GM18519 (cell line): ENCODE results near the gene TIMM17A.

ENCODE experiments used
- ATAC-seq: cut with Tn5 transposase; IDR thresholded peaks from one replicate; pipeline ENCODE4 v1.9.1; 2021; ENCODE audit warnings: mild to moderate bottlenecking, moderate library complexity; ENCODE audit not compliant: unreplicated experiment, low FRiP score

TIMM17A gene

DNA sequence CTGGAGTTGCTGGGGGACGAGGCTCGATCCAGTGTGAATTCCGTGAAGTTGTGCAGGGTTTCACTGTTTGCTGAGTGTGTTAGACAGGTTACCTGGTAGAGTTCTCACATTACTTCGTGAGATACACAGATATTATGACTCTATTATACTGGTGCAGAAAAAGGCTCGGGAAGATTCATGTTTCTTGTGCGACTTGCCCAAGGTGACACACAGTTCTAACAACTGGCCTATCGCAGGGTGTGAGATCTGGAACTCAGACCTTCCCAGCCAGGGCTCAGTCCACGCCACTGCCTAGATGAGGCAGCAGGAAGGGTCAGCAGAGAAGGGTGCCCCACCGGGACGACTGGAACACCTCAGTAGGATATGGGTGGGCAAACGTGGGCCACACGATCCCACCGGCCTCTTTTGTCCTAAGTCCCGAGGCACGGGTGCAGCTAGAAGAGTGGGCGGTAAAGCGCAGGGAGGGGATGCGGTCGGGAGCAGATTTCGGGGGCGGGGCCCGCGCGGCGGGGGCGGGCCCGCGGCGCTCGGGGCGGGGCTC, 26.8 kb downstream of the TIMM17A start:
- no peak for ATAC-seq

DNA sequence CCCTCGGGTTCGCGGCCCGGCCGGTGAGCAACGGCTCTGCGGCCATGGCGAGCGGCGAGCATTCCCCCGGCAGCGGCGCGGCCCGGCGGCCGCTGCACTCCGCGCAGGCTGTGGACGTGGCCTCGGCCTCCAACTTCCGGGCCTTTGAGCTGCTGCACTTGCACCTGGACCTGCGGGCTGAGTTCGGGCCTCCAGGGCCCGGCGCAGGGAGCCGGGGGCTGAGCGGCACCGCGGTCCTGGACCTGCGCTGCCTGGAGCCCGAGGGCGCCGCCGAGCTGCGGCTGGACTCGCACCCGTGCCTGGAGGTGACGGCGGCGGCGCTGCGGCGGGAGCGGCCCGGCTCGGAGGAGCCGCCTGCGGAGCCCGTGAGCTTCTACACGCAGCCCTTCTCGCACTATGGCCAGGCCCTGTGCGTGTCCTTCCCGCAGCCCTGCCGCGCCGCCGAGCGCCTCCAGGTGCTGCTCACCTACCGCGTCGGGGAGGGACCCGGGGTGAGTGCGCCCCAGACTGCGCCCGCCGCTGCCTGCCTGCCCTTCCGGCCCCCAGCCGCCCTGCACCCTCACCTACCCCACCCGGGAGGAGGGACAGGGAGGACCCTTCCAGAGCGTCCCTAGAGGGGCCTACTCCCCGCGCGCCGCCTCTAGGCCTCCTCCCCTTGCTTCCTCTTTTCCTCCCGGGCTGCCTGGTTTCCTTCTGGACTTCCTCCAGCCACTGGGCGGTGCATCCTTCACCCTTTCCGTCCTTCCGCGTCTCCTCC, 27.5 kb downstream of the TIMM17A start, which contains the start of gene RNPEP:
Gene RNPEP (plus strand): TSS at position 26 of the 757 bp plus-strand sequence. CDS start 19 bp downstream, at position 45.
- peak; percentile 60 for ATAC-seq

- ATAC-seq = no peak
Measured at GRCh38 chr1:201983380-201983805, 28.1 kb downstream of the TIMM17A start.

GRCh38 chr1:201984446-201984845, 29.1 kb downstream of the TIMM17A start:
- ATAC-seq = no peak

DNA sequence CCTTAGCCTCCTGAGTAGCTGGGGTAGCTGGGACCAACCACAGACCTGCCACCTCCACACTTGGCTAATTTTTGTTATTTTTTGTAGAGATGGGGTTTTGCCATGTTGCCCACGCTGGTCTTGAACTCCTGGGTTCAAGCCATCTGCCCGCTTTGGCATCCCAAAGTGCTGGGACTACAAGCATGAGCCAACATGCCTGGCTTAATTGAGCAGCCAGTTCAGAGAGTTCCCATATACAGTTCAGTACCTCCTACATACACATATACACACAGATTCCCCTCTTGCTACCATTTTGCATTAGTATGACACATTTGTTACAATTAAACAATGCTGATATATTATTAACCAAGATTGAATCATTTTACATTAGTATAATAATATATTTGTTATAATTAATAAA, 30.1 kb downstream of the TIMM17A start:
- no peak for ATAC-seq

DNA sequence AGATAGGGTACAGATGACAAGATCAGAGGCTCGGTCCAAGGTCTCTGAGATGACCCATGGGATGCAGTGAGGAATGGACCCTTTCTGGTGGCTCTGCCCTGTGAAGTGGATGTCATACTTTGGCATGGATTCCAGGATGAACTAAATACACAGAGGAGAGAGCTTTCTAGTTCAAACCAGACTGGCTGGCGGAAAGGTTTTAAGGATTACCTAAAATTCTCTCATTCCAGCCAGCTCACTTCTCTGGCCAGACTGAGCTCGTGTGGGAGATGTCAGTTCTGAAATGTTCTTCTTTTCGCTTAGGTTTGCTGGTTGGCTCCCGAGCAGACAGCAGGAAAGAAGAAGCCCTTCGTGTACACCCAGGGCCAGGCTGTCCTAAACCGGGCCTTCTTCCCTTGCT, 33.3 kb downstream of the TIMM17A start:
- ATAC-seq = no peak

DNA sequence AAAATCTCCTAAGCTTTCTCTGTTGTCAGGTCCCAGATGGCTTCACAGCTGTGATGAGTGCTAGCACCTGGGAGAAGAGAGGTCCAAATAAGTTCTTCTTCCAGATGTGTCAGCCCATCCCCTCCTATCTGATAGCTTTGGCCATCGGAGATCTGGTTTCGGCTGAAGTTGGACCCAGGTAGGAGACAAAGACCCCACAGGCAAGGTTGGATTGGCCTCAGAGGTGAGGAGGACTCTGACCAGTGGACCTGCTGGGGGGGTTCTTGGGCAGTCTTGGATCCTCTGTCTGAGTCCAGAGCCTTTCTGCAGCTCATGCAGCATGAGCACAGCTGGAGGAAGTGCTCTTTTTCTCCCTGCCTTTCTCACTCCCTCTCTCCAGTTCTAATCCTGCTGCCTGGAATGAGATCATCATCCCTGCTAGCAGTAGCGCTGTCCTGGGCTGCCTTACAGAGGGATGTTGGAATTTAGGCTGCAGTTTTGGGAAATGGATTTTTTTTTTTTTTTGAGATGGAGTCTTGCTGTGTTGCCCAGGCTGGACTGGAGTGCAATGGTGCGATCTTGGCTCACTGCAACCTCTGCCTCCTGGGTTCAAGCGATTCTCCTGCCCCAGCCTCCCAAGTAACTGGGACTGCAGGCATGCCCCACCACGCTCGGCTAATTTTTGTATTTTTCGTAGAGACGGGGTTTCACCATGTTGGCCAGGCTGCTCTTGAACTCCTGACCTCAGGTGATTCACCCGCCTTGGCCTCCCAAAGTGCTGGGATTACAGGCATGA, 34.2 kb downstream of the TIMM17A start:
- no peak for ATAC-seq

- ATAC-seq = no peak
Measured at GRCh38 chr1:201990427-201990826, 35.1 kb downstream of the TIMM17A start.

DNA sequence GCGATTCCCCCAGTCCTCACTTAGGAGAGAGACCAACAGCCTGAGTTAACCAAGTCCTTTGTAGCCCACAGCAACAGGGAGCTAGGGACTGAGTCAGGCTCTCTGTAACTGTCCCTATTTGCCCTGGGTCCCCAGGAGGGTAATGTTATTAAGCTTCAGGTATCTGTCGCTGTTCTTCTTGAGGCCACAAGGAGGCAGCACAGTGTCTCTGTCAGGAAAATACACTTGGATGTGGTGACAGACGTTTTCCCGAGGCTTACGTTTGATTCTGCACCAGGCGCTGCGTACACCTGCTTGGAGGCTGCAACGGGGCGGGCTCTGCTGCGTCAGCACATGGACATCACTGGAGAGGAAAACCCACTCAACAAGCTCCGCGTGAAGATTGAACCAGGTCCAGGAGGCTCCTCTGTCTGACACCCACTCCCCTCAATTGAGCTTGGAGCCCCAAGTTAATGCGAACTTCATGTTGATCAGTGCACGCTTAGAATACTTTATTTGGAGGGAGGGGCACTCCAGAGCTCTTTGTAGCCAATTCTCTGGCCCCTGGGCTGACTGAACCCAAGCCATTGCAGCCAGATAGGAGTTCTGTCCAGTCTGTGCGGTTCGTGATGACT, 44.4 kb downstream of the TIMM17A start:
- no peak for ATAC-seq

DNA sequence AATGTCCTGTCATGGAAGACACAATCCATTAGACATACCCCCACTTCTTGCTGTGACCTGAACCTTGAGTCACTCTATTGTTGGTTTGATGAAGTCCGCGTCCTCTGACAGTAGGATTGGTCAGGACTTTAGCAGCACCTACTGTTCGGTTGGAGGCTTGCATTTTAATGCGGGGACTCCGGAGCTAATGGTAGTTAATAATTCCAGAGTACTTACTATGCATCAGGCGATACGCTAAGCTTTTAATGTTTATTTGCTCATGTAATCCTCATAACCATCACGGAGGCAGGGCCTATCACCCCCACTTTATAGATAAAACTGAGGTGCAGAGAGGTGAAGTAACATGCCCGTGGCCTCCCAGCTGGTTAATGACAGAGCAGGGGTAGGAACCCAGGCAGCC, 47.2 kb downstream of the TIMM17A start:
- ATAC-seq = no peak

- ATAC-seq = no peak
Measured at GRCh38 chr1:202004711-202005110, 49.4 kb downstream of the TIMM17A start.

DNA sequence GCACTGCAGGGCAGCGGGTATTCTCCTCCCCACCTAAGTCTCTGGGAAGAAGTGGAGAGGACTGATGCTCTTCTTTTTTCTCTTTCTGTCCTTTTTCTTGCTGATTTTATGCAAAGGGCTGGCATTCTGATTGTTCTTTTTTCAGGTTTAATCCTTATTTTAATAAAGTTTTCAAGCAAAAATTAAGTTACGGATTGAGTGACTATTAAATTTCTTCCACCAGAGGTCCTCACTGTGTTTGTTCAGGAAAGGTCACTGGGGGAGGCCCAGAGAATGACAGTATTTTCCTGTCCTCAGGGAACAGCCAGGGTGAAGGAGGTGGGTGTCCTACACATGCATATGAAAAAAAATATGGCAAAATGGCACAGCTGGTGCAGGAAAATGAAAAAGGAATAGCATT, 50.7 kb downstream of the TIMM17A start:
- no peak for ATAC-seq

- ATAC-seq = no peak
Measured at GRCh38 chr1:202007304-202007703, 52.0 kb downstream of the TIMM17A start.

- no peak for ATAC-seq
Measured at GRCh38 chr1:202007805-202008489, 52.6 kb downstream of the TIMM17A start.

- ATAC-seq = no peak
Measured at GRCh38 chr1:202009326-202010179, 54.2 kb downstream of the TIMM17A start.

DNA sequence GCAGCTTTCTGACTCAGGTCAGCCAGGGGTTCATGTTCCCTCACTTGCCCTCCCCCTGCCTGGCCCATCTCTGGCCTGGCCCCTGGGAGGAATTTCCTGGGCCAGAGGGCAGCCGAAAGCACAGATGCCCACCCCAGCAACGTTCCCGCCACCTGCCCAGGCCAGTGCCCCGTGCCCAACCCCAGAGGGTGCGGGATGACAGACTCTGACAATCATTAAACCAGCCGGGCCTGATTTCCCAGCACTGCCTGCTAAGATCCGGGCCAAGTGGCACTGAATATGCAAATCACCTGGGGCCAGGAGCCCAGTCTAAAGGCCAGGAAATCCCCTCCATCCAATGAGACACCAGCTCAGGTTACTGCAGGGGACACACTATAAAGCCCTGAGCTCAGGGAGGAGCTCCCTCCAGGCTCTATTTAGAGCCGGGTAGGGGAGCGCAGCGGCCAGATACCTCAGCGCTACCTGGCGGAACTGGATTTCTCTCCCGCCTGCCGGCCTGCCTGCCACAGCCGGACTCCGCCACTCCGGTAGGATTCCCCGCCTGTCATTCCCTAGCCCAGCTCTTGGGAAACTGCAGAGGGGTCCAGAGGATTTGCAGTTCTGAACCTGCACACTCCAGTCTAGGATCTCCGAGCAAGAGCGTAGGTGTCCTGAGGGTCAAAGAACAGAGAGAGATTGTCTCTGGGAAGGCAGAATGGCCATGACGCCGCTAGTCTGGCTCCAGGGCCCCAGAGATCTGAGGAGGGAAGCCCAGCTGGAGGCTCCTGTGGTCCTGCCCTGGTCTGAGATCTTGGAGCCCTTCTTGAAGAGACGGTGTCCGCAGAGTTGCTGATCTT, 55.1 kb downstream of the TIMM17A start, which contains the start of gene ELF3:
Gene ELF3 (plus strand): TSS at position 408 of the 836 bp plus-strand sequence. CDS start 550 bp downstream, outside the sequence.
- ATAC-seq = no peak

DNA sequence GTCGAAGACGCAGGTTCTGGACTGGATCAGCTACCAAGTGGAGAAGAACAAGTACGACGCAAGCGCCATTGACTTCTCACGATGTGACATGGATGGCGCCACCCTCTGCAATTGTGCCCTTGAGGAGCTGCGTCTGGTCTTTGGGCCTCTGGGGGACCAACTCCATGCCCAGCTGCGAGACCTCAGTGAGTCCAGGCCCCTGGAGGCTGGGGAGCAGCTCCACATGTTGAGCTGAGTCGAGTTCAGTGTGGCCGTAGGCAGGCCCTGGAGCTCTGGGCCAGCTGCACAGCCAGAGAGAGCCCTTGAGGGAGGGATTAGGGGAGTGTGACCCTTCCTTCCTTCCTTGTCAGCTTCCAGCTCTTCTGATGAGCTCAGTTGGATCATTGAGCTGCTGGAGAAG, 56.7 kb downstream of the TIMM17A start:
- ATAC-seq = no peak
